MM.1S (cell line): ENCODE measurements around the gene CSNK1D.

Experiments
- EZH2 ChIP-seq: fragments of 300-600 bp; sonication (generic); optimal IDR thresholded peaks from 2 replicates; pipeline ENCODE3; 2017; ENCODE audit warnings: low read depth, mild to moderate bottlenecking, antibody characterized with exemption, low read length, mixed read lengths
- EZH2phosphoT487 ChIP-seq: fragments of 300-600 bp; sonication (generic); IDR thresholded peaks from 2 replicates; pipeline ENCODE4 v1.6.1; 2018; ENCODE audit warnings: antibody characterized with exemption, low read length
- TF ChIP-seq, protein P1 (sequence below): fragments of 300-600 bp; sonication (generic); IDR thresholded peaks from 2 replicates; pipeline ENCODE4 v1.5.1; 2016; ENCODE audit warnings: antibody characterized with exemption, low read length, mixed read lengths

DNA sequence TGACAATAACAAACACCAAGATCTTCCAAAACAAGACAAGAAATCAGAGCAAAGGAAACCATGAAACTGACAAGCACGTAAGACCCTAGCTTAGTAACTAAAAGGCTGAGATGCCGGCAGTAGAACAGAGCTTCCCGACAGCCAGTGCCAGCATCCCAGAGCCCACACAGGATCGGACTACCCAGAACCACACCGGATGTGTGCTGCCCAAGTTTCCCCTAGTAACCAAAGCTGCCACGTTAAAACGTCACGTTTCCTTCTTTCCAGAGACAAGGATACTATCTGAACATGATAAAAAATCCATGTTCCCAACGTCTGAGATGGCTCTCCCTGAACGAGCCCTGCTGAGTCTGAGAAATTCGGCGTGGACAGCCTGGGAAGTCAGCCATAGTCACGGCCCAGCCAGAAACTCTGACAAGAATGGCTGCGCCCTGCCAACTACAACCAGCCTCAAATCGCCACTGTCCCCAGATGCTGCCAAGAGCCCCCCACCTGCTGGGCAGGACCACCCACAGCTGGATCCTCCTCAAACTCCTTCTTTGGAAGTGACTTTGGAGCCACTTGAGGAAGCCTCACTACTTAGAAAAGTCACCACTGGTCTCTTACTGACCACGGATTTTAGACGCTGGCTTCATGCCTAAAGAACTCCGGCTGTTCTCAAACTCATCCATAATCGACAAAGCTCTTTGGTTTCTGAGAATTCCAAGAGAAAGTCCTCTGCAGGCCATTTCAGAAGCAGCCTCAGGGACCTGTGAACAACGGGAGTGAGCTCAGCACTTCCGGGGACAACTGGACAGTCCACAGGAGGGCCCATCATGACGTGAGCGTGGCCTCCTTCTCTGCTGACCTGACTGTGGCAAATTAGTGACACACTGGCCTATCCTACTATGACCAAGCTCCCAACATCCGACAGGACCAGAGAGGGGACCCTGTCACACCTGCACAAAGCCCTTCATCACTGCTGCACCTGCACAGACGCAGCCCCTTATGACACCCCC lies 77.5 kb downstream of the CSNK1D start:
- TF ChIP-seq, protein P1, sequence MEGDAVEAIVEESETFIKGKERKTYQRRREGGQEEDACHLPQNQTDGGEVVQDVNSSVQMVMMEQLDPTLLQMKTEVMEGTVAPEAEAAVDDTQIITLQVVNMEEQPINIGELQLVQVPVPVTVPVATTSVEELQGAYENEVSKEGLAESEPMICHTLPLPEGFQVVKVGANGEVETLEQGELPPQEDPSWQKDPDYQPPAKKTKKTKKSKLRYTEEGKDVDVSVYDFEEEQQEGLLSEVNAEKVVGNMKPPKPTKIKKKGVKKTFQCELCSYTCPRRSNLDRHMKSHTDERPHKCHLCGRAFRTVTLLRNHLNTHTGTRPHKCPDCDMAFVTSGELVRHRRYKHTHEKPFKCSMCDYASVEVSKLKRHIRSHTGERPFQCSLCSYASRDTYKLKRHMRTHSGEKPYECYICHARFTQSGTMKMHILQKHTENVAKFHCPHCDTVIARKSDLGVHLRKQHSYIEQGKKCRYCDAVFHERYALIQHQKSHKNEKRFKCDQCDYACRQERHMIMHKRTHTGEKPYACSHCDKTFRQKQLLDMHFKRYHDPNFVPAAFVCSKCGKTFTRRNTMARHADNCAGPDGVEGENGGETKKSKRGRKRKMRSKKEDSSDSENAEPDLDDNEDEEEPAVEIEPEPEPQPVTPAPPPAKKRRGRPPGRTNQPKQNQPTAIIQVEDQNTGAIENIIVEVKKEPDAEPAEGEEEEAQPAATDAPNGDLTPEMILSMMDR, result no peak
- no peak for TF ChIP-seq EZH2
- TF ChIP-seq EZH2phosphoT487, result no peak
